Duodenal mucosa (tissue), 2 donors: ENCODE data around the gene CHSY1.
"Not testable (repeated sequence)": the region's sequence is repeated elsewhere in the genome, so short reads cannot be mapped to it uniquely, and the experiment has no call there.

Experiments used
- H3K27ac ChIP-seq: one replicate; pipeline ENCODE4 v1.7.0; 2013; ENCODE audit warnings: low read depth, low read length
- H3K27me3 ChIP-seq, 2 donors: one replicate each; pipeline ENCODE4 v1.7.0; 2013; ENCODE audit warnings: low read length in 2 of 2, control low read depth in 1 of 2; ENCODE audit not compliant: insufficient read depth in 2 of 2, control insufficient read depth in 1 of 2
- H3K36me3 ChIP-seq, 2 donors: one replicate each; pipeline ENCODE4 v1.7.0; 2013; ENCODE audit warnings: low read length in 2 of 2, control low read depth in 1 of 2; ENCODE audit not compliant: insufficient read depth in 2 of 2, control insufficient read depth in 1 of 2
- H3K4me1 ChIP-seq, 2 donors: one replicate each; pipeline ENCODE4 v1.7.0; 2013; ENCODE audit warnings: low read length in 2 of 2, control low read depth in 1 of 2; ENCODE audit not compliant: insufficient read depth in 2 of 2, control insufficient read depth in 1 of 2
- H3K4me3 ChIP-seq, 2 donors: one replicate each; pipeline ENCODE4 v1.7.0; 2013; ENCODE audit warnings: low read length in 2 of 2, low read depth in 1 of 2
- H3K9ac ChIP-seq, 2 donors: one replicate each; pipeline ENCODE4 v1.7.0; 2013; ENCODE audit warnings: low read length in 2 of 2, low read depth in 1 of 2
- H3K9me3 ChIP-seq, 2 donors: one replicate each; pipeline ENCODE4 v1.7.0; 2013; ENCODE audit warnings: low read length in 2 of 2, control low read depth in 1 of 2; ENCODE audit not compliant: control insufficient read depth in 1 of 2

Gene CHSY1

DNA sequence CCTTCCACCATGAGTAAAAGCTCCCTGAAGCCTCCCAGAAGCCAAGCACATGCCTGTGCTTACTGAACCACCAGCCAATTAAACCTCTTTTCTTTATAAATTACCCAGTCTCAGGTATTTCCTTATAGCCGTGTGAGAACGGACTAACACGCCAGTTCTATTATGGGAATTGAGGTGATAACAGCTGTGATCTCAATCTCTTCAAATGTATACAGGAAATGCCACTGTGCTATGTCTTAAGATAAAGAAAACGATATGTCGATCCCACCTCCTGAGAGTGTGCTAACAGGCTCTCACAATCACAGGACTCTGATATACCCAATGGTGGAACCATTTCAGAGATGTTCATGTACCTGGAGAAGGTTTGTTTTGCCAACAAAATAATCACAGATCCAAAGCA is 26.2 kb downstream of the CHSY1 start:
- peaks cover 4% of the 10 kb centered on the region in 2 donors for H3K36me3 ChIP-seq
- H3K9me3 ChIP-seq, result peaks cover 0 to 7% of the 10 kb centered on the region in 2 donors
- no peak overlapping the region for H3K27ac ChIP-seq
- peaks cover 0 to 12% of the 10 kb centered on the region in 2 donors for H3K4me1 ChIP-seq
- no peak overlapping the region for H3K4me3 ChIP-seq
- H3K27me3 ChIP-seq, result no peaks in the 10 kb centered on the region
- no peak overlapping the region for H3K9ac ChIP-seq

DNA sequence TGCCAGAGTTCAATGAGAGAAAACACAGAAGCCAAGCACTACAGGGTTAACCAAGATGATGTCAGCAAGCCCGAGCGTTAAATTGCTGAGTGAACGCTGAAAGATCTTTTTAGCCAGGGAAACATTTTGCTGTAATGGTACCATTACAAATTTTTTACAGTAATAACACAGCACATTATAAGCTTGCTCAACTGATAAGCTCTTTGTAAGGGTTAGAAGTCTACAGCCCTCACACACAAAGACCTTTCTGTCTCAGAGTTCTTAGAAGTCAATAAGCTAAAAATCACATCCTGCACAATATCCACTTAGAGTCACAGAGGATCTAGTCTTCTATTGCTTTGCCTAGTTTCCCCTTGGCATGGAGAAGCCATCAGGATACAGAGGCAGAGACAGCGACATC is 29.9 kb downstream of the CHSY1 start:
- H3K9ac ChIP-seq, result no peak overlapping the region
- H3K4me3 ChIP-seq, result no peak overlapping the region
- H3K36me3 ChIP-seq, result peaks cover 0 to 7% of the 10 kb centered on the region in 2 donors
- H3K4me1 ChIP-seq, result peaks cover 0 to 12% of the 10 kb centered on the region in 2 donors
- H3K27me3 ChIP-seq, result no peaks in the 10 kb centered on the region
- no peaks in the 10 kb centered on the region for H3K9me3 ChIP-seq
- no peak overlapping the region for H3K27ac ChIP-seq

DNA sequence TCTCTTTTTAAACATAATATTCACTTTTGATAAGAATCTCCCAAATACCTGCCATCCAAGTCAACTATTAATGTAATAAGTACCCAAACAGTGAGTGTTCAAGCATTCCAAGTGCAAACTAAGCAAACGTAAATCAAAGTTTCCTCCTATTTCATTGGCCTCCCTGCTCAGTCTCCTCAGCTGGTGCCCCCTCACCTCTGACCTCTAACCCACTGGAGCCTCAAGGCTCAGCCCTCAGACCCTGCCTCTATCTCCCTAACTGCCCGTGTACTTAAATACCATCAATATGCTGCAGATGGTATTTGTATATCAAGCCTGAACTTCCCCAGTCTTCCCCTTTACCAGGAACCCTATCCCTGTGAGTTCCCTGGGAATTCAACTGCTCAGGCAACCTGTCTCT is 31.8 kb downstream of the CHSY1 start:
- Histone ChIP-seq H3K9me3 (no peaks in the 10 kb centered on the region), H3K4me1 (peaks cover 0 to 12% of the 10 kb centered on the region in 2 donors), H3K27me3 (no peaks in the 10 kb centered on the region), H3K36me3 (peaks cover 0 to 3% of the 10 kb centered on the region in 2 donors), H3K9ac (no peak overlapping the region), H3K27ac (no peak overlapping the region), H3K4me3 (no peak overlapping the region)

DNA sequence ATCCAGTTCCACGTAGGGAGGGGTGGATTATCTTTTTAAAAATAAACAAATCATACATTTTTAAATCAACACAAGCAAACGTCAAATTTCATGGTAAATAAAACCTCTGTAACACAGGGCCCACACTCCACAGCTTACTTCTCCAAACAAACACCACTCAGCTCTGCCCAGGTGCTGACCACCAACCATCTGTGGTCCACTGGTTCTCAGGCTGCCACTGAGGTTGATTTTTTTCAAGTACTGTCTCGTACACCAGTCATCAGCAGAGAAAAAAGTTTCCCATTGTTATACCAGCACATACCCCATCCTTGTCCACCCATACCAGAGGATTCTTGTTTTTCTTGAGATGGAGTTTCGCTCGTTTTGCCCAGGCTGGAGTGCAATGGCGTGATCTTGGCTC is 32.4 kb downstream of the CHSY1 start:
- no peaks in the 10 kb centered on the region for H3K9me3 ChIP-seq
- peaks cover 0 to 3% of the 10 kb centered on the region in 2 donors for H3K36me3 ChIP-seq
- no peak overlapping the region for H3K27ac ChIP-seq
- H3K27me3 ChIP-seq, result no peaks in the 10 kb centered on the region
- H3K4me3 ChIP-seq, result no peak overlapping the region
- no peak overlapping the region for H3K9ac ChIP-seq
- H3K4me1 ChIP-seq, result peaks cover 0 to 12% of the 10 kb centered on the region in 2 donors

DNA sequence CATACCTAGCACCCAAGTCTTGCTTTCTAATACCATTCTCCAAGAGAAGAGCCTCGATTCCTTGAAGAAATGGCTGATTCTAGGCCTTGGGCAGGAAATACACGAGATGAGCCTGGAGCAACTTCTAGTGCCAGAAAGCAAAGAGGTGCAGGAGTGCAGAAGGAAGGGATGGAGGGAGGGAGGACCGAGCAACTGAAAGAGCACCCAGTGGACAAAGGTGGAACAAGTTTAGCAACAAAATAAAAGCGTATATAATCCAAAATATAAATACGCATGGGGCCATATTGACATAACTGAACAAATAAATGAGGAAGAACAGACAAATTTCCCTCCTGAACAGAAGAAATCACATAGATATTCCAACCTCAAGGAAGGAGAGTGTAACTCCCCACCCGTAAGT is 34.4 kb downstream of the CHSY1 start:
- H3K27ac ChIP-seq, result no peak overlapping the region
- H3K4me1 ChIP-seq, result peaks cover 0 to 13% of the 10 kb centered on the region in 2 donors
- H3K27me3 ChIP-seq, result no peaks in the 10 kb centered on the region
- H3K9me3 ChIP-seq, result no peaks in the 10 kb centered on the region
- H3K36me3 ChIP-seq, result peaks cover 0 to 3% of the 10 kb centered on the region in 2 donors
- no peak overlapping the region for H3K4me3 ChIP-seq
- no peak overlapping the region for H3K9ac ChIP-seq

DNA sequence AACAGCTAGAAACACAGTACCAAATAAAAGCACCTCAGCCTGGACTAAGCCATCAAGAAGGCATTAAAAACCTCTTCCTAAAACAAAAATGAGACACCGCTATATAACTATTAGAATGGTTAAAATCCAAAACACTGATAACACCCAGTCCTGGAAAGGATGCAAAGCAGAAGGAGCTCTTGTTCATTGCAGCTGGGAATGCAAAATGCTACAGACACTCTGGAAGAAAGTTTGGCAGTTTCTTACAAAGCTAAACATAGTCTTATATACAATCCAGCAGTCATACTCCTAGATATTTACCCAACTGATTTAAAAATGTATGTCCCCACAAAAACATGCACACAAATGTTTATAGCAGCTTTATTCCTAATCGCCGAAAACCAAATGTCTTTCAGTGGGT is 35.7 kb downstream of the CHSY1 start:
- Histone ChIP-seq H3K4me1 (peaks cover 0 to 8% of the 10 kb centered on the region in 2 donors), H3K9me3 (no peaks in the 10 kb centered on the region), H3K36me3 (peaks cover 0 to 3% of the 10 kb centered on the region in 2 donors), H3K9ac (no peak overlapping the region), H3K4me3 (no peak overlapping the region), H3K27ac (no peak overlapping the region), H3K27me3 (no peaks in the 10 kb centered on the region)

DNA sequence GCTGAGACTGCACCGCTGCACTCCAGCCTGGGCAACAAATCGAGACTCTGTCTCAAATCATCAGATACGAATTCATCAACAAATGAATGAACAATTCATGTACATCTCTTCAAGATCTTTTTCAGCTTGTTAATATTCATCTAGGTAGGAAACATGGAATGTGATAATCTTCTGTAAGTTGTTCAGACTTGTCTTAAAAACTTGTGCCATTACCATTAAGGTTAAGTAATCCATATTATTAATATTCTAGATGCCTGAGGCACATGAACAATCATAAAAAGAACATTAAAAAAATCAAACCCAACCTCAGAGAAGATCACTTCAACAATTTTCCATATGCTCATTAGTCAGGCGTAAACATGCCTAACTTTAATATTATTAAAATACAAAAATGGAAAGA is 36.2 kb downstream of the CHSY1 start:
- Histone ChIP-seq H3K9me3 (no peaks in the 10 kb centered on the region), H3K4me1 (peaks cover 0 to 8% of the 10 kb centered on the region in 2 donors), H3K36me3 (peaks cover 0 to 3% of the 10 kb centered on the region in 2 donors), H3K9ac (no peak overlapping the region), H3K27me3 (no peaks in the 10 kb centered on the region), H3K4me3 (no peak overlapping the region), H3K27ac (no peak overlapping the region)

DNA sequence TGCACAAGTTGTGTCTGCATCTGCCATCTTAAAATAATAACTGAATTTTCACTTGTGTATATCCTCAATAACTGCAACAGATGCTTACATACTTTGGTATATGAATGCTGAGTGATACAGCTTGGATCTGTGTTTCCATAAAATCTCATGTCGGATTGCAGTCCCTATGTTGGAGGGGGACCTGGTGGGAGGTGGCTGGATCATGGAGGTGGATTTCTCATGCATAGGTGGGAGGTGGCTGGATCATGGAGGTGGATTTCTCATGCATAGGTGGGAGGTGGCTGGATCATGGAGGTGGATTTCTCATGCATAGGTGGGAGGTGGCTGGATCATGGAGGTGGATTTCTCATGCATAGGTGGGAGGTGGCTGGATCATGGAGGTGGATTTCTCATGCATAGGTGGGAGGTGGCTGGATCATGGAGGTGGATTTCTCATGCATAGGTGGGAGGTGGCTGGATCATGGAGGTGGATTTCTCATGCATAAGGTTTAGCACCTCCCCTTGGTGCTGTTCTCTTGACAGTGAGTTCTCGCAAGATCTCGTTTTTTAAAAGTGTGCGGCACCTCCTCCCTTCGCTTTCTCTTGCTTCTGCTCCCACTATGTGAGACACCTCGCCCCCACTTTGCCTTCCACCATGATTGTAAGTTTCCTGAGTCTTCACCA is 37.3 kb downstream of the CHSY1 start:
- H3K36me3 ChIP-seq, H3K27ac ChIP-seq, H3K4me3 ChIP-seq, H3K9me3 ChIP-seq, H3K4me1 ChIP-seq, H3K9ac ChIP-seq, H3K27me3 ChIP-seq: not testable (repeated sequence)

DNA sequence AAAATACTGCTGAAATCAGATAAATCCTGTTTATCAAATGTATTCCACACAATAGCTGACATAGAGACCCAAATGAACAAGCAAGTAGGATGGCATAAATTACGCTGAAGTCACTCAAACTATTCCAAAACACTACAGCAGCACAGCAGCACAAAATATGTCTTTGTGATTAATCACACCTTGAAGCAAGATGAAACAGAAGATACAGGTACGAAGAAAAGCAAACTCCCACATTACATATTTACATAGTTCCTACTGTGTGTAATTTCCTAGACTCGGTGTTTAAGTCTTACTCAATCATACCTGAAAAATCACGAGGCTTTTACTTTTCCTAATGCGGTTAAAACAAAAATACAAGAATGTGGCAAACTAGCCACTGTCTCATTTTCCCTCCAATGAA is 38.3 kb downstream of the CHSY1 start:
- Histone ChIP-seq H3K9ac (no peak overlapping the region), H3K27me3 (no peaks in the 10 kb centered on the region), H3K27ac (no peak overlapping the region), H3K36me3 (peaks cover 0 to 3% of the 10 kb centered on the region in 2 donors), H3K4me3 (no peak overlapping the region), H3K4me1 (peaks cover 0 to 12% of the 10 kb centered on the region in 2 donors), H3K9me3 (no peaks in the 10 kb centered on the region)

DNA sequence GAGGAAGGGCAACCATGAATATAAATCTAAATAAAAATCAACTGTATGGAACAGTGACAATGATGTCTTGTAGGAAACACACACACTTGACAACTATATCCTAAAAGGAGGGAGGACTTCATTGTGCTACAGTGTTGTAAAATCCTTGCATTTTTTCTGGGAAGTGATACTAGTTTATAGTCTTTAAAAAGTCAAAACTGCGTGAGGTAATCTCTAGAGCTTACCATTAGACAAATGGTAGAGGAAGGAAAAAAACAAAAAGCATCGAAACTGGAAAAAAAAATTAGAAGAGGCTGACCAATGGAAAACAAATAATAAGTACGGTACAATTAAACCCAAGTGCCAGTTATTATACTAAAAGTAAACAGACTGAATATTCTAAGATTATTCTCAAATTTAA is 38.7 kb downstream of the CHSY1 start:
- peaks cover 0 to 12% of the 10 kb centered on the region in 2 donors for H3K4me1 ChIP-seq
- H3K9ac ChIP-seq, result no peak overlapping the region
- peaks cover 0 to 3% of the 10 kb centered on the region in 2 donors for H3K36me3 ChIP-seq
- H3K27ac ChIP-seq, result no peak overlapping the region
- no peaks in the 10 kb centered on the region for H3K9me3 ChIP-seq
- no peaks in the 10 kb centered on the region for H3K27me3 ChIP-seq
- H3K4me3 ChIP-seq, result no peak overlapping the region
